Measurements from ENCODE around the gene USH1G. TPM values are rescaled to one million over a fixed set of nuclear protein-coding genes. Genes with fewer than 3 reads are reported as not detected.

The USH1G gene
- total RNA-seq (2021): 2.5 and 2.7 TPM in 2 replicates
- long read RNA-seq, transcript USH1G-202 (3 exons, 3,558 nt): major isoform, 20 of 21 reads
- long read RNA-seq, partial matches to known transcripts: 1 of 21 reads
- long read RNA-seq, other reads (novel, unspliced or antisense): 0 of 21 reads

- Histone ChIP-seq H2AK5ac (ENCODE audit: insufficient read length, low read length) (no peak within 1 kb of the TSS), H3K4me1 (ENCODE audit: insufficient read depth, low read length) (no peaks in the 10 kb centered on the region), H3K56ac (ENCODE audit: insufficient read length, low read depth, low read length) (no peak within 1 kb of the TSS), H3T11ph (ENCODE audit: low read length) (no peak within 1 kb of the TSS), H2BK120ac (ENCODE audit: low read depth, low read length, poor library complexity, severe bottlenecking) (no peak within 1 kb of the TSS), H3K9me3 (ENCODE audit: control insufficient read depth, low read depth, low read length) (no peaks in the 10 kb centered on the region), H3K18ac (ENCODE audit: insufficient read length, low read depth, low read length) (no peak within 1 kb of the TSS), H2BK15ac (ENCODE audit: low read depth, low read length) (no peak within 1 kb of the TSS), H3K14ac (ENCODE audit: insufficient read depth, low read length) (peak within 1 kb of the TSS; percentile 60; the same call in 1 of the 2 replicates), H4K8ac (replicated peaks; ENCODE audit: insufficient read length, low read depth, low read length) (no peak within 1 kb of the TSS), H4K5ac (ENCODE audit: insufficient read length, low read depth, low read length) (no peak within 1 kb of the TSS), H3K9ac (ENCODE audit: extremely low read depth, insufficient read length, low read length) (no peak within 1 kb of the TSS), H3K23ac (ENCODE audit: insufficient read length, low read depth, low read length) (no peak within 1 kb of the TSS), H3K79me1 (ENCODE audit: insufficient read depth, low read depth, low read length, poor library complexity, severe bottlenecking) (no peaks in the 10 kb centered on the region), H2BK5ac (ENCODE audit: insufficient read length, low read length) (no peak within 1 kb of the TSS), H2BK12ac (ENCODE audit: insufficient read length, low read depth, low read length) (no peak within 1 kb of the TSS), H3K4me2 (ENCODE audit: insufficient read depth, insufficient read length, low read length) (peak within 1 kb of the TSS; percentile 72), H3K79me2 (ENCODE audit: insufficient read depth, low read length) (no peaks in the 10 kb centered on the region), H3K27ac (ENCODE audit: insufficient read length, low read depth, low read length) (no peak within 1 kb of the TSS), H4K20me1 (ENCODE audit: control insufficient read depth, insufficient read depth, insufficient read length) (no peaks in the 10 kb centered on the region), H3K4ac (ENCODE audit: low read depth, low read length) (no peak within 1 kb of the TSS), H2AFZ (ENCODE audit: low read length) (no peak within 1 kb of the TSS), H2BK20ac (ENCODE audit: low read depth, low read length, poor library complexity, severe bottlenecking) (no peak within 1 kb of the TSS), H3K27me3 (ENCODE audit: insufficient read depth, low read length) (peaks cover 43% of the 10 kb centered on the region), H4K91ac (ENCODE audit: insufficient read length, low read depth, low read length) (no peak within 1 kb of the TSS), H3K23me2 (ENCODE audit: insufficient read length, low read depth, low read length, poor library complexity, severe bottlenecking) (peaks cover 5% of the 10 kb centered on the region)
- no peaks in the 10 kb centered on the region; a peak in 1 of 7 replicates for H3K36me3 Mint-ChIP-seq (ENCODE audit: insufficient read depth in 1 of 3, low read depth in 3 of 3)
- H3K4me1 Mint-ChIP-seq: peaks cover 12 to 33% of the 10 kb centered on the region in 2 experiments
- H3K4me3 Mint-ChIP-seq: peak within 1 kb of the TSS; percentile 60 to 80
- H3K27me3 Mint-ChIP-seq (ENCODE audit: low read depth): peaks cover 78% of the 10 kb centered on the region
- peak; percentile 60 for DNase-seq
- H3K9me3 Mint-ChIP-seq: peaks cover 0 to 5% of the 10 kb centered on the region in 2 experiments; a peak in 1 of 5 replicates
- no peak within 1 kb of the TSS for H3K27ac Mint-ChIP-seq
- no peak for TF ChIP-seq CTCF (conservative IDR thresholded peaks at IDR 0.05)
- WGBS (ENCODE audit: extremely low coverage, insufficient read length, low lambda C conversion rate): no CpG with 5 or more reads among the region's 57 CpGs
Measured at GRCh38 chr17:74922694-74923537, at the start of gene USH1G. Gene USH1G, minus strand, starts transcription at chr17:74923255. Its CDS starts 182 bp downstream, at chr17:74923073.

All from H9 (cell line).